GM12878 (cell line): ENCODE measurements around the gene CXXC1. TPM values are rescaled to one million over a fixed set of nuclear protein-coding genes. Genes with fewer than 3 reads are reported as not detected.
A peak's percentile ranks its signal among the peaks of the same experiment; 100 is the strongest.

ENCODE experiments used
- CHD4 ChIP-seq: fragments of 200-600 bp; sonication (generic); IDR thresholded peaks from 2 replicates; pipeline ENCODE4 v1.6.1; 2016; ENCODE audit warnings: mild to moderate bottlenecking
- FOS ChIP-seq: IDR thresholded peaks from 3 replicates; pipeline ENCODE4 v1.6.1; 2011; ENCODE audit warnings: borderline replicate concordance; ENCODE audit not compliant: insufficient read length; ENCODE audit errors: extremely low read depth
- IRF5 ChIP-seq: fragments of 450-650 bp; IDR thresholded peaks from 2 replicates; pipeline ENCODE4 v1.6.1; 2017; ENCODE audit warnings: borderline replicate concordance
- MTA2 ChIP-seq: fragments of 450-650 bp; IDR thresholded peaks from 2 replicates; pipeline ENCODE4 v1.6.1; 2016; ENCODE audit warnings: low read depth, mild to moderate bottlenecking, moderate library complexity
- NBN ChIP-seq: fragments of 450-650 bp; IDR thresholded peaks from 2 replicates; pipeline ENCODE4 v1.6.1; 2016
- NFYB ChIP-seq: IDR thresholded peaks from 2 replicates; pipeline ENCODE4 v1.6.1; 2011; ENCODE audit warnings: low read depth, mild to moderate bottlenecking, low read length, improper control_type of control experiment, moderate library complexity; ENCODE audit not compliant: insufficient read depth
- NR2C2 ChIP-seq: IDR thresholded peaks from 2 replicates; pipeline ENCODE4 v1.6.1; 2011; ENCODE audit warnings: borderline replicate concordance, low read depth; ENCODE audit not compliant: control insufficient read depth, insufficient read length
- POLR2A ChIP-seq: IDR thresholded peaks from 2 replicates; pipeline ENCODE4 v1.6.1; 2011; ENCODE audit warnings: low read depth, mild to moderate bottlenecking, low read length
- RELB ChIP-seq: fragments of 450-650 bp; IDR thresholded peaks from 2 replicates; pipeline ENCODE4 v1.6.1; 2017; ENCODE audit warnings: low read depth, mild to moderate bottlenecking, moderate library complexity
- polyA plus RNA-seq, 11 experiments: library from polyadenylated mRNA; depleted of rRNA in 4 of 11; unstranded in 6 of 11; stranded (reverse) in 5 of 11; fragments of >200 nt; fragmentation: Nextera tagmentation in 4 of 11; fragmentation: Illumina TruSeq in 1 of 11; extraction: Ambion mirVana in 4 of 11; extraction: Trizol in 1 of 11; gene quantifications; 1 replicate in 1 of 11; 2 replicates in 10 of 11; pipeline versions ENCODE4 v1.2.1 to v1.2.3, GENCODE V29; 2011 to 2016; ENCODE audit warnings: inconsistent platforms in 2 of 11, missing spikeins in 2 of 11, low read depth in 1 of 11
- total RNA-seq, 4 experiments: library from RNA; depleted of rRNA in 3 of 4; stranded (reverse); fragments of >200 nt in 3 of 4; fragmentation: Illumina TruSeq in 1 of 4; extraction: Trizol in 1 of 4; gene quantifications; 2 replicates each; pipeline versions ENCODE4 v1.2.1 to v1.2.3, GENCODE V29; 2013 to 2021

Gene CXXC1
- total and polyA plus RNA-seq, 10 of the 15 experiments (the other 5 are each of a cell fraction or from before 2014, with no cell fraction given): 9.2 to 180 (median 93.8) TPM

GRCh38 chr18:50281295-50281971, 6.1 kb downstream of the CXXC1 start, which contains the start of gene MBD1 (continued):
- TF ChIP-seq IRF5 (no peak), POLR2A (no peak), FOS (no peak), NFYB (0 out of 2 replicates have a peak, but pooled peaks have one; percentile 33), NR2C2 (no peak), NBN (peak; percentile 87), CHD4 (no peak), RELB (peak; percentile 59; the same call in 1 of the 2 replicates), MTA2 (0 out of 2 replicates have a peak, but pooled peaks have one; percentile 37)
